Measurements from ENCODE around the gene DGKA. TPM values are rescaled to one million over a fixed set of nuclear protein-coding genes. Genes with fewer than 3 reads are reported as not detected.

DGKA gene
- total and polyA plus RNA-seq, 2 experiments from 2014 or later: 16.1 to 24.6 TPM

- Mint-ChIP-seq H3K27me3 (ENCODE audit: insufficient read depth, low read depth, poor library complexity) (peaks cover 4% of the 10 kb centered on the region), H3K27ac (no peak overlapping the region), H3K9me3 (no peaks in the 10 kb centered on the region), H3K36me3 (ENCODE audit: low read depth) (peaks cover 33% of the 10 kb centered on the region), H3K4me1 (peaks cover 25% of the 10 kb centered on the region), H3K4me3 (no peak overlapping the region; the same call in 2 of the 3 replicates)
- Histone ChIP-seq H3K4me1 (ENCODE audit: insufficient read depth) (peaks cover 25% of the 10 kb centered on the region), H3K79me2 (replicated peaks; ENCODE audit: insufficient read depth) (peaks cover 26% of the 10 kb centered on the region), H3K4me3 (no peak overlapping the region), H2AFZ (no peak overlapping the region), H3K4me2 (no peak overlapping the region), H3K36me3 (ENCODE audit: insufficient read depth) (0 out of 2 replicates have a peak, but pooled peaks cover 9% of the 10 kb centered on the region), H3K27me3 (ENCODE audit: insufficient read depth) (no peaks in the 10 kb centered on the region), H4K20me1 (replicated peaks; ENCODE audit: insufficient read depth) (0 out of 2 replicates have a peak, but pooled peaks cover 3% of the 10 kb centered on the region), H3F3A (replicated peaks; ENCODE audit: low read depth) (no peaks in the 10 kb centered on the region; the same call in 1 of the 2 replicates), H3K9me2 (ENCODE audit: insufficient read depth) (no peaks in the 10 kb centered on the region), H3K27ac (ENCODE audit: low read depth) (no peak overlapping the region)
- no peak for DNase-seq (ENCODE audit: low spot score)
- TF ChIP-seq REST (IDR thresholded peaks at IDR 0.05; ENCODE audit: unreplicated experiment) (no peak), EZH2phosphoT487 (IDR thresholded peaks at IDR 0.05; ENCODE audit: unreplicated experiment) (no peak), NANOG (IDR thresholded peaks at IDR 0.05; ENCODE audit: borderline replicate concordance) (no peak), EZH2 (IDR thresholded peaks at IDR 0.05; ENCODE audit: low read depth, unreplicated experiment) (no peak), POLR2AphosphoS5 (IDR thresholded peaks at IDR 0.05; ENCODE audit: low read depth) (no peak), ZNF114 (CRISPR knock-in tag; IDR thresholded peaks at IDR 0.05) (no peak), STAT1 (IDR thresholded peaks at IDR 0.05; ENCODE audit: unreplicated experiment) (no peak), CREB1 (CRISPR knock-in tag; IDR thresholded peaks at IDR 0.05; ENCODE audit: low read depth) (no peak), JUNB (IDR thresholded peaks at IDR 0.05; ENCODE audit: unreplicated experiment) (no peak), ZNF331 (CRISPR knock-in tag; IDR thresholded peaks at IDR 0.05; ENCODE audit: low read depth) (no peak)
- TF ChIP-seq, protein P1, sequence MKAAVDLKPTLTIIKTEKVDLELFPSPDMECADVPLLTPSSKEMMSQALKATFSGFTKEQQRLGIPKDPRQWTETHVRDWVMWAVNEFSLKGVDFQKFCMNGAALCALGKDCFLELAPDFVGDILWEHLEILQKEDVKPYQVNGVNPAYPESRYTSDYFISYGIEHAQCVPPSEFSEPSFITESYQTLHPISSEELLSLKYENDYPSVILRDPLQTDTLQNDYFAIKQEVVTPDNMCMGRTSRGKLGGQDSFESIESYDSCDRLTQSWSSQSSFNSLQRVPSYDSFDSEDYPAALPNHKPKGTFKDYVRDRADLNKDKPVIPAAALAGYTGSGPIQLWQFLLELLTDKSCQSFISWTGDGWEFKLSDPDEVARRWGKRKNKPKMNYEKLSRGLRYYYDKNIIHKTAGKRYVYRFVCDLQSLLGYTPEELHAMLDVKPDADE (IDR thresholded peaks at IDR 0.05): no peak
- TF ChIP-seq, protein P2, sequence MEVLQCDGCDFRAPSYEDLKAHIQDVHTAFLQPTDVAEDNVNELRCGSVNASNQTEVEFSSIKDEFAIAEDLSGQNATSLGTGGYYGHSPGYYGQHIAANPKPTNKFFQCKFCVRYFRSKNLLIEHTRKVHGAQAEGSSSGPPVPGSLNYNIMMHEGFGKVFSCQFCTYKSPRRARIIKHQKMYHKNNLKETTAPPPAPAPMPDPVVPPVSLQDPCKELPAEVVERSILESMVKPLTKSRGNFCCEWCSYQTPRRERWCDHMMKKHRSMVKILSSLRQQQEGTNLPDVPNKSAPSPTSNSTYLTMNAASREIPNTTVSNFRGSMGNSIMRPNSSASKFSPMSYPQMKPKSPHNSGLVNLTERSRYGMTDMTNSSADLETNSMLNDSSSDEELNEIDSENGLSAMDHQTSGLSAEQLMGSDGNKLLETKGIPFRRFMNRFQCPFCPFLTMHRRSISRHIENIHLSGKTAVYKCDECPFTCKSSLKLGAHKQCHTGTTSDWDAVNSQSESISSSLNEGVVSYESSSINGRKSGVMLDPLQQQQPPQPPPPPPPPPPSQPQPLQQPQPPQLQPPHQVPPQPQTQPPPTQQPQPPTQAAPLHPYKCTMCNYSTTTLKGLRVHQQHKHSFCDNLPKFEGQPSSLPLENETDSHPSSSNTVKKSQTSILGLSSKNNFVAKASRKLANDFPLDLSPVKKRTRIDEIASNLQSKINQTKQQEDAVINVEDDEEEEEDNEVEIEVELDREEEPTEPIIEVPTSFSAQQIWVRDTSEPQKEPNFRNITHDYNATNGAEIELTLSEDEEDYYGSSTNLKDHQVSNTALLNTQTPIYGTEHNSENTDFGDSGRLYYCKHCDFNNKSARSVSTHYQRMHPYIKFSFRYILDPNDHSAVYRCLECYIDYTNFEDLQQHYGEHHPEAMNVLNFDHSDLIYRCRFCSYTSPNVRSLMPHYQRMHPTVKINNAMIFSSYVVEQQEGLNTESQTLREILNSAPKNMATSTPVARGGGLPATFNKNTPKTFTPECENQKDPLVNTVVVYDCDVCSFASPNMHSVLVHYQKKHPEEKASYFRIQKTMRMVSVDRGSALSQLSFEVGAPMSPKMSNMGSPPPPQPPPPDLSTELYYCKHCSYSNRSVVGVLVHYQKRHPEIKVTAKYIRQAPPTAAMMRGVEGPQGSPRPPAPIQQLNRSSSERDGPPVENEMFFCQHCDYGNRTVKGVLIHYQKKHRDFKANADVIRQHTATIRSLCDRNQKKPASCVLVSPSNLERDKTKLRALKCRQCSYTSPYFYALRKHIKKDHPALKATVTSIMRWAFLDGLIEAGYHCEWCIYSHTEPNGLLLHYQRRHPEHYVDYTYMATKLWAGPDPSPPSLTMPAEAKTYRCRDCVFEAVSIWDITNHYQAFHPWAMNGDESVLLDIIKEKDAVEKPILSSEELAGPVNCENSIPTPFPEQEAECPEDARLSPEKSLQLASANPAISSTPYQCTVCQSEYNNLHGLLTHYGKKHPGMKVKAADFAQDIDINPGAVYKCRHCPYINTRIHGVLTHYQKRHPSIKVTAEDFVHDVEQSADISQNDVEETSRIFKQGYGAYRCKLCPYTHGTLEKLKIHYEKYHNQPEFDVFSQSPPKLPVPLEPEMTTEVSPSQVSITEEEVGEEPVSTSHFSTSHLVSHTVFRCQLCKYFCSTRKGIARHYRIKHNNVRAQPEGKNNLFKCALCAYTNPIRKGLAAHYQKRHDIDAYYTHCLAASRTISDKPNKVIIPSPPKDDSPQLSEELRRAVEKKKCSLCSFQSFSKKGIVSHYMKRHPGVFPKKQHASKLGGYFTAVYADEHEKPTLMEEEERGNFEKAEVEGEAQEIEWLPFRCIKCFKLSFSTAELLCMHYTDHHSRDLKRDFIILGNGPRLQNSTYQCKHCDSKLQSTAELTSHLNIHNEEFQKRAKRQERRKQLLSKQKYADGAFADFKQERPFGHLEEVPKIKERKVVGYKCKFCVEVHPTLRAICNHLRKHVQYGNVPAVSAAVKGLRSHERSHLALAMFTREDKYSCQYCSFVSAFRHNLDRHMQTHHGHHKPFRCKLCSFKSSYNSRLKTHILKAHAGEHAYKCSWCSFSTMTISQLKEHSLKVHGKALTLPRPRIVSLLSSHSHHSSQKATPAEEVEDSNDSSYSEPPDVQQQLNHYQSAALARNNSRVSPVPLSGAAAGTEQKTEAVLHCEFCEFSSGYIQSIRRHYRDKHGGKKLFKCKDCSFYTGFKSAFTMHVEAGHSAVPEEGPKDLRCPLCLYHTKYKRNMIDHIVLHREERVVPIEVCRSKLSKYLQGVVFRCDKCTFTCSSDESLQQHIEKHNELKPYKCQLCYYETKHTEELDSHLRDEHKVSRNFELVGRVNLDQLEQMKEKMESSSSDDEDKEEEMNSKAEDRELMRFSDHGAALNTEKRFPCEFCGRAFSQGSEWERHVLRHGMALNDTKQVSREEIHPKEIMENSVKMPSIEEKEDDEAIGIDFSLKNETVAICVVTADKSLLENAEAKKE (CRISPR knock-in tag; IDR thresholded peaks at IDR 0.05): no peak
- TF ChIP-seq, protein P3, sequence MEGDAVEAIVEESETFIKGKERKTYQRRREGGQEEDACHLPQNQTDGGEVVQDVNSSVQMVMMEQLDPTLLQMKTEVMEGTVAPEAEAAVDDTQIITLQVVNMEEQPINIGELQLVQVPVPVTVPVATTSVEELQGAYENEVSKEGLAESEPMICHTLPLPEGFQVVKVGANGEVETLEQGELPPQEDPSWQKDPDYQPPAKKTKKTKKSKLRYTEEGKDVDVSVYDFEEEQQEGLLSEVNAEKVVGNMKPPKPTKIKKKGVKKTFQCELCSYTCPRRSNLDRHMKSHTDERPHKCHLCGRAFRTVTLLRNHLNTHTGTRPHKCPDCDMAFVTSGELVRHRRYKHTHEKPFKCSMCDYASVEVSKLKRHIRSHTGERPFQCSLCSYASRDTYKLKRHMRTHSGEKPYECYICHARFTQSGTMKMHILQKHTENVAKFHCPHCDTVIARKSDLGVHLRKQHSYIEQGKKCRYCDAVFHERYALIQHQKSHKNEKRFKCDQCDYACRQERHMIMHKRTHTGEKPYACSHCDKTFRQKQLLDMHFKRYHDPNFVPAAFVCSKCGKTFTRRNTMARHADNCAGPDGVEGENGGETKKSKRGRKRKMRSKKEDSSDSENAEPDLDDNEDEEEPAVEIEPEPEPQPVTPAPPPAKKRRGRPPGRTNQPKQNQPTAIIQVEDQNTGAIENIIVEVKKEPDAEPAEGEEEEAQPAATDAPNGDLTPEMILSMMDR (conservative IDR thresholded peaks at IDR 0.05; ENCODE audit: low read depth in 2 of 2): no peak
- no peak for ATAC-seq
These were observed 38.4 kb downstream of the DGKA start for GRCh38 chr12:55969356-55969755.

All from GM23338 (cell line).